22Rv1 (cell line): ENCODE results near the gene TTLL8.

ENCODE experiments used
- CTCF ChIP-seq: fragments of 450-650 bp; IDR thresholded peaks from 2 replicates; pipeline ENCODE4 v1.5.1; 2017; ENCODE audit warnings: mild to moderate bottlenecking
- ZFX ChIP-seq: fragments of 450-650 bp; IDR thresholded peaks from 2 replicates; pipeline ENCODE4 v1.6.1; 2017; ENCODE audit warnings: antibody characterized with exemption, borderline replicate concordance

- TF ChIP-seq CTCF (no peak), ZFX (no peak)
Measured at GRCh38 chr22:50078246-50078645, 20.1 kb upstream of the TTLL8 start.
